Measurements from ENCODE around the gene TAF4. TPM values are rescaled to one million over a fixed set of nuclear protein-coding genes. Genes with fewer than 3 reads are reported as not detected.
"Not testable (repeated sequence)": the region's sequence is repeated elsewhere in the genome, so short reads cannot be mapped to it uniquely, and the experiment has no call there.

TAF4 gene
- total RNA-seq, 1 donor from 2014 or later: 28.4 TPM

DNA sequence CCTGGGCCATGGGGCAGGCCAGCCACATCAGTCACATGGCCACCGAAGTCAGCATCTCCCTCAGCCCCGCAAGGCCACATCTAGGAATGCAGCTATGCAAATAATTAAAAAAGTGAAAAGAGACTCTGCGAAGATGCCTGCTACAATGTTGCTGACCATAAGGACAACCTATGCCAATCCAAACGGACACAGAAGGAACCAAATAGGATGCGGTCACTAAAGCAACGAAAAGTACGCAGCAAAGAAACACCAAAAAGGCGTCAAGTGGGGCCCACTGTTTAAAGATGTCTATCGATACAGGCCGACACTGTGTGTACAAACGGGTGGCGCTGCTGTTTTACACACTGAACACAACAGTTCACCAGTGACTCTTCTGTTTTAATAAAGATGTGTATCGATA, 56.4 kb downstream of the TAF4 start:
- intact Hi-C loops (cut with micrococcal nuclease): no loop called here

DNA sequence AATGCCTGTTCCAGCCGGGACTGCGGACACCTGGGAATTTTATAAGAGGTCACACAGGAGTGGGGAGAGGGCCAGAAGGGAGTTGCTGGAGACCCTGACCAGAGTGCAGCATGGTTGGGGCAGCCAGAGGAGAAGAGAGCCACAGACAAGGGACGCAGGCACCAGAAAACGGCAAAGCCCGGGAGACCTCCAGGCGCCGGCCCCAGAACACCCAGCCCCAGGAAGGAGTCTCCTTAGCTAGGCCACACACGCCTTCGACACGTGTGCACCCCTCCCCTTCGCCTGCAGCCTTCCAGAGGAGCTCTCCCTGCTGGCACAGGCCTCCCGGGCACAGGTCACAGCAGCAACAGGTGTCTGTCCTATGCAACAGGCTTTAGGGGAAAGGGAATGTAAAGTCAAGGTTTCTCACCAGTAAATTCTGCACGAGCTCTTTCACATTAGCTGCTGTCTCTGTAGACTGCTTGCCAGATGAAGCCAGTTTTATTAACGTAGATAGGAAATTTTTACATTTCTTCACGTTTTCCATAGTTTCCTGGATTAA, 57.0 kb downstream of the TAF4 start:
- intact Hi-C loops (cut with micrococcal nuclease): no loop called here

DNA sequence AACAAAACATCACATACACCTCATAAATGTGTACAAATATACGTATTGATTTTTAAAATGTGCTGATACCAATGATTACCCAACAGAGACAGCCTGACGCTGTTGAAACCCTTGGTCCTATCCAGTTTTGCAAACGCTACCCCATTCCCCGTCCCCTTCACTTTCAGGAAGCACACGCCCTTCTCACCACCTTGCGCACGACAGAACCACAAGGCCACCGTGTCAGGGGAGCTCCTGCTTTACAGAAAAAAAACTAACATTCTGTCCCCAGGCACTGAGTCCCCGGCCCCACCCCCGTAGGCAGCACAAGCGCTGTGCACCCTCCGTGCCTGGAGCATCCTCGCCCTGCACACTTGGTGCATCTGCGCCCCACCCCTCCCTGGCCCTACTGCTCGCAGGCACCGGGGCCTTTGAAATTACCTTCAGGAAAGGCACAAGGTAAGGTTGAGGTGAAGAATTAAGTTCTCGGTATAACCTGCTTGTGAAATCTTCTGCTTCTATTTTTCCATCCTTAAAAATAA, 58.5 kb downstream of the TAF4 start:
- intact Hi-C loops (cut with micrococcal nuclease): no loop called here

DNA sequence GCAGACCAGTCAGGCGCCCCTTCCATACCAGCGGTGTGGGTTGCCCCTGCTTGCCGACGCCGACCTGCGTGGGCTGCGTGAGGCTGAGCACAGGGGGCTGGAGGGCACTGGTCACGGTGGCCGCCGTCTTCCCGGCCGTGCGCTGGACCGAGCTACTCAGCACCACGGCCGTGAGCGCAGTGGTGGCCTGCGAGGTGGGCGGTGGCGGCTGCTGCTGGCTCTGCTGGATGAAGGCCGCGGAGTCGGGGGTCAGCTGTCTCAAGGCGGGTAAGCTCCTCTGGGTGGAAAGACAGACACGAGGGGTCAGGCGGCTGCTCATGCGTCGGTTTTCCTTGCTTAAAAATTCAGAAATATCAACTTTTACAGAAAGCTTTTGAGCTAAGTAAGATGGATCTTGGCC, 59.2 kb downstream of the TAF4 start:
- intact Hi-C loops (cut with micrococcal nuclease): no loop called here

DNA sequence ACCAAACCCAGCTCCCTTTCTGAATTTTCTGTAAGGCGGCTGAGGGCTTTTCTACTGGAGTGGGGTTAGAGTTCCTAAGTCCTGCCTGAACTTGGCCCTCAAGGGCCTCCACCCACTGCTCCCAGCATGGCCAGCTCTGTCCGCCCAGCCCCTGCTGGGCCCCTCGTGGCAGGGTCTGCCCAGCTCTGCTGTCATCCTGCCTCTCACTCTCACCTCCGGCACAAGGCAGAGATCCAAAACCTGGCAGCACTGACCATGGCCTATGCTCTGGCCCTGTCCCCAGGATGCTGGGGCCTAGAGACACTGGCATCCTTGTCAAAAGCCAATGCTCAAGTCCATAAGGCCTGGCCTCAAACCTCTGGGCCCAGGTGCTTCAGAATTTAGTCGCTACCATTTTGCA, 61.1 kb downstream of the TAF4 start:
- intact Hi-C loops (cut with micrococcal nuclease): no loop called here

DNA sequence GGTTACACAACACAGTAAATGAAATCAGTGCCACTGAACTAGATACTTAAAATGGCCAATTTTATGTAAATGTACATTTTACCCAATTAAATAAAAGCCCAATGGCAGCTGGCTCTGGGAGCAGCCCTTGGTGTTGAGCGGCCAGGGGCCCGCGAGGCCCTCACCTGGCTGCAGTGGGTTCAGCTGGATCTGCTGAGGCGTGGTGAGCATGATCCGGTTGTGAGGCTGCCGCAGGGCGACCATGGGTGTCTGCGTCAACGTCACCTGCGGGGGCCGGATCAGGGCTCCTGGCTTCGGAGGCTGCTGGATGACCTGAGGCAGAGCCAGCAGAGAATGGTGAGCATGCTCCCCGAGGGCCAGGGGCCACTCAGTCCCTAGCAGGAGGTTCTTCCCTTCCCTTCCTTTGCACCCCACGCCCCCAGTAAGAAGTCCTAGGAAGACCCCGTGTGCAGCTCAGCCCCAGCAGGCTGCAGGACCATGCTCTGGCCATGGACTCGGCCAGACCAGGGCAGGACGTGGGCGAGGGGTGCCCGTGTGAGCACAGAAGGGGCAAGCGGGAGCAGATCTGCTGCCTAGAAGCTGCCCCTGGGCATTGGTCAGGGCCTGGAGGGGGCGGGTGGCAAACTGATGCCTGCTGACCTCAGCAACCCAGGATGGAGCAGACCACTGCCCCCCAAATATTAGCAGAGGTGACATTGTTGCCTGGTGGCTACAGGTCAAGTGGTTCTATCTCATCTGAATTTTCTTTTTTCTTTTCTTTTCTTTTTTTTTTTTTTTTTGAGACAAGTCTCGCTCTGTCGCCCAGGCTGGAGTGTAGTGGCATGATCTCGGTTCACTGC, 61.9 kb downstream of the TAF4 start:
- intact Hi-C loops (cut with micrococcal nuclease): no loop called here

DNA sequence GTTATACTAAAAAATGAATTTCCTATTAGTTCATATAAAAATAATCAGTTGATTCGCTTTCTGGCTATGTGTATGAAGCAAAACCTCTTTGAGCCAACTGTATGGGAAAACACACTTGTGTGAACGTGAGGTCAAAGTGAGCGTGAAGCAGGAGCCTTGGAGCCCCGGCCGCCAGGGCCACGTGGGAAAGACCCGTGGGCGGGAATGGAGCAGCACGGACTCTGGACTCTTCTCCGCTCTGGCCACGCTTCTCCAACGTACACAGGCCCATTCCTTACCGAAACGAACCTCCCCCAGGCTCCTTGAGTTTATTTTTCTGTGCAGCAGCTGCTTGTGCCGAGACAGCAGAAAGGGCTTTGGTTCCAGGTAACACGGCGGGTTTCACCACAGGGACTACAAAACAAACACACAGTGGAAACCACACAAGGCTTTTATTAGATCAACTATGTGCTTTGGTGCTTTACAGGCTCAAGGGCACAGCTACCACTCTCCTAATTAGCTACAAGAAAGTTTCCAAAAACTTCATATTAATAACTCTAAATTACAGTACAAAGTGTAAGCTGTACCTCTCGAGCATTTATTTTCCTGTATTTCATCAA, 62.7 kb downstream of the TAF4 start:
- intact Hi-C loops (cut with micrococcal nuclease): no loop called here

DNA sequence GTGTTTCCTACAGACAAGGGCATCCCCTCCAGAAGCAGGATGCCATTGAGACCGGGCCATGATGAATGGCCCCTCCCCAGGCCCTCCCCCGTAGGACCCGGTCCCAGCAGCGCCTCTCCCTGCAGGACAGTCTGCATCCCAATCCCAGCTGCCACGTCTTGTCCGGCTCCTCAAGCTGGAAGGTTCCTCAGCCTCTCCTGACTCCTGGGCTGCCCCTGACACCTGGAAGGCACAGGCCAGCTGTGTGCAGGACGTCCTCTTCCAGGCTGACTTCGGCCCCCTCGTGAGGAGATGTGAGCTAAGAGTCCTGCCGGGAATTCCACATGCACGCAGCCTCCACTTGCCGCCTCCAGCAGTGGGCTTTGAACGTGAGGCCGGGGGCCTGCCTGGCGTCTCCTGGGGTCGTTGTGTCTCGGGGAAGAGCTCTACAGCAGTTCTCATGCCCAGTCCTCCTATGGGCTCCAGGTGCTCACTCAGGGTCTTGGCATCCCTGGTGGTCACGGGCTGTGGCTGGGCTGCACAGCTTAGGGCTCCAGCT, 64.4 kb downstream of the TAF4 start:
- intact Hi-C loops (cut with micrococcal nuclease): no loop called here

DNA sequence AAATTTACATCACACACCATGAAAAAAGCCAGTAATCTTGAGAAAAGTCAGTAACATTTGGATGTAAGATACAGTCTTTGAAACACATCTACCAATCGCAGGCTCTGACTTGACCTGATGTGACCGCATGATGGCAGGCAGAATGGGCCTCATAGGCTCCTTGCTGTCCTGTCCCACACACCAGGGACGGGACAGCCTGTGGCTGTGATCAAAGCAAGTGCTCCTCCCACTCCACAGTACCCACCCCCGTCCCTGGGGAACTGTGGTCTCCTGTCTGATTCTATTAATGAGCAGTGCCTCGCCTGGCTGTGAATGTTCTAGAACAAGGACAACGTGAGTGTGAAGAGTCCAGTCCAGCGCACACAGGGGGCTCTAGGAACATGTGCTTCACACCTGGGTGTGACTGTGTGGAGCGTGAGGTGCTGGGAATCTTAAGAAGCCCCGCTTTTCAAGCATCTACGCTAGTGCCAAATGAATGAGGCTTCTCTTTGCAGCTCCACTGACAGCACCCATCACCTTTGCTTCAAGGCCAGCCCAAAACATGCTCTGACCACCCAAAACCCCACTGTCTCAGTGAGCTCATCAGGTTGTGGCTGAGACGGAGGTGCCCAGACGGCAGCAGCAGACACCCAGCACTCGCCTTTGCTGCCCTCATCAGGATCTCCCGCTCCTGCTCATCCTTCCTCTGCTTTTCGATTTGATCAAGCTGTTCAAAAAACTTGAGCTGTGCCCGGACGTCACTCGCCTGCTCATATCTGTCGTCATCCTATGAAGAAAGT, 67.1 kb downstream of the TAF4 start:
- intact Hi-C loops (cut with micrococcal nuclease): no loop called here

DNA sequence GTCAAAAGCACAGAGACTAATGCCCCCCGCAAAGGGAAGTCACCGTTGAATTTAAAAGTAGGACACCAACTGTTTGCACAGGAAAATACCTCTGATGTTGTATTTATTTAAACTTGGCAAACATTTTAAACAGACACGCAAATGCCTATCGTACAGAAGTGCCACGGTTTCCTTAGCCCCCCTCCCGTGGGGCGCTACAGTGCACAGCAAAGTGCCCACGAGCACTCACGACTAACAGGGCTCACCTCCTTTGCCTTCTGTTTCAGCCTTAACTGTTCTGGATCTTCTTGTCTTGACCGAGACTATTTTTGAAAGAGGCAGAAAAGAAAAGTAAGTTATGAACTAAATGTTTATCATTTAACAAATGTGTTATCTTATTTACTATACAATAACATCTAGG, 67.8 kb downstream of the TAF4 start:
- intact Hi-C loops (cut with micrococcal nuclease): no loop called here

DNA sequence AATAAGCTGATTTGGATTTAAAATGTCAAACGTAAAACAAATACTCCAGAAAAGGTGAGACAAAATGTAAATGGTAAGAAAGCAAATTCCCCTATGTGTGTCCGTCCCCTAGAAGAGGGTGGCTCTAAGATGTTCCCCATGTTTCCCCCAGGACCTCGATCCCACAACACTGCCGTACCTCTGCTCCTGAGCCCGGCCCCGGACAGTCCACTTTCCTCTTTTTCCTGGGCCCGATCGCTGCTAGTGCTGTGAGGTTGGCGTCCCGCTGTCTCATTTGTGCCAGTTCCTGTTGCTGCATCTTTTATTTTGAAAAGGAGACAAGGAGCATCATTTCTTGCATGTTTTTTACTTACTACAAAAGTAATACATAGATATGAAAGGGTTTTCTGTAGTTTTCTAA, 68.3 kb downstream of the TAF4 start:
- intact Hi-C loops (cut with micrococcal nuclease): no loop called here

DNA sequence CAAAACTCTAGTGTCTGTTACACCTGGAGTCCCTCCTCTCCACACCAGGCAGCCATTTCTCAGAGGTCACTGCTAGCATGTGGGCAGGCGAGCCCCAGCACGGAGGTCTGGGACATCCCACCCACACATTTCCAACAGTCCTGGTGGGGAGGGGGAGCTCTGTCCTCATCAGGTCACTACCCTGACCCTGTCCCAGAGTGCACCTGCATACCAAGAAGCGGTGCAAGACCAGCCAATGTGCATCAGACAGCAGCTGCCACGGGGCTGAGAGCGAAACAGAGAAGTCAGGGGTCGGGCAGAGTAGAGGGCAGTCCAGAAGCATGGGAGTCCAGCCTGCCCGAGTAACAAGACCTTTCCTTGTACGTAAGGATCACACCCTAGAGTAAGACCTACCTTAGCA, 71.1 kb downstream of the TAF4 start:
- intact Hi-C loops (cut with micrococcal nuclease): no loop called here

DNA sequence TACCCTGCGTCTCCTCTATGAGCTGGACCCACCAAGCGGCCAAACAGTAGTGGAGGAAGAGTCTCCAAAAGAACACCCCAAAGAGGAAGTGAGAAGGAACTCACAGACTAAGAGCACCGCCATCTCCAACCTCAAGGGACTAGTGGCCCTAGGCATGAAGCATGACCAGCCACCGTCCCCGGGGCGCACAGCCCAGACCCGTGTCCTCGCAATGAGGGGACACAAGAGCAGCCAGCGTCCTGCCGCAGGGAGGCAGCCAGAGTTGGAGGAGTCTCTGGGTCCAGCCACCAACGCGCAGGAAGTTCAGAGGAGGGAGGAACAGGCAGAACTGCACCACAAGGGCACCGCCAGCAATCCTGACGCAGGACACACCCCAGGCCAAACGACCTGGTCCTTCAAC, 72.6 kb downstream of the TAF4 start:
- intact Hi-C loops (cut with micrococcal nuclease): no loop called here

DNA sequence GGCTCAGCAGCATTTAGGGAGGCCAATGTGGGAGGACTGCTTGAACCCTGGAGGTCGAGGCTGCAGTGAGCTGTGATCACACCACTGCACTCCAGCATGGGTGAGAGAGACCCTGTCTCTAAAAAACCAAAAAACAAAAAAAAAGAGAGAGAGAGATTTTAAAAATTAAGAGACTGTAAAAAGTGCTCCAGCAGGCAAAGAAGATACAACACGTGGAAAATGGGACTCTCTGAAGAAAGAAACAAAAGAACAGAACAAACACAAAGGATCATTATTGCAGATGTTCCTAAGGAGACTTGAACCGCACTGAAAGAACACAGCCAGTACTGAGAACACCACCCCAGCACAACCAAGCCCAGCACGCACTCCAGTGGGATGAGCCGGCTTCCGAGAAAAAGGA, 74.2 kb downstream of the TAF4 start:
- intact Hi-C loops (cut with micrococcal nuclease): no loop called here

DNA sequence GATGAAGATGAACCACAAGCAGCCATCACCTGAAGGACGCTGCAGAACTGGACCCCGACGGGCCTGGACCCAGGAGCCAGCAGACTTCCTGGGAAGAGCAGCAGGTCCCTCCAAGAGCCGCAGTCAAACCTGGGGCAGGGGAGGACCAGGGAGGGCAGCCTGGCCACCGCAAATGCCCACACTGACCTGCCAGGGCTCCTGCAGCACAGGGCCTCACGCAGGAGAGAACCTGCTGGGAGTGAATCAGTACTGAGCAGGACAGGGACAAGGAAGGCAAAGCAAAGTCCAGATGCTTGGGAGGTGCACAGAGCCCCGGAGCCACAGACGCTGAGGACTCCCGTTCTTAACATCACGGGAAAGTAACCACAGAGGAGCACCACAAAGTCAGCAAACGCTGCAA, 75.2 kb downstream of the TAF4 start:
- intact Hi-C loops (cut with micrococcal nuclease): no loop called here

DNA sequence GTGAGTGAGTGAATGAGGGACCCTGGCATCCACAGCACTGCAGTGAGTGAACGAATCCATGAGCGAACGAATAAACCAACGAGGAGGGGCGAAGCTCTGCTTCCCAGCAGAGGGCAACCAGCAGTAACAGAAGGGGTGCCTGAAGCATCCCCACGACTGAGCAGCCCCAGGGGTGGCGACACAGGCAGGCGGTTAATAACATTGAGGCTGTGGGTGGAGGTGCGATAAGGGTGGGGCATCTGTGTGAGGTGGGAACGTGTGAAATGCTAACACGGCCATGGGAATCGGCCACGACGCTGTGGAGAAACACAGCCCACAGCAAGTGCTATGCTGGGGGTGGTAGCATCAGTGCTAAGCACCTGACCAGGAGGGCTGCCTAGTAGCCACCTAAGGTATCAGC, 75.9 kb downstream of the TAF4 start:
- intact Hi-C loops (cut with micrococcal nuclease): no loop called here

DNA sequence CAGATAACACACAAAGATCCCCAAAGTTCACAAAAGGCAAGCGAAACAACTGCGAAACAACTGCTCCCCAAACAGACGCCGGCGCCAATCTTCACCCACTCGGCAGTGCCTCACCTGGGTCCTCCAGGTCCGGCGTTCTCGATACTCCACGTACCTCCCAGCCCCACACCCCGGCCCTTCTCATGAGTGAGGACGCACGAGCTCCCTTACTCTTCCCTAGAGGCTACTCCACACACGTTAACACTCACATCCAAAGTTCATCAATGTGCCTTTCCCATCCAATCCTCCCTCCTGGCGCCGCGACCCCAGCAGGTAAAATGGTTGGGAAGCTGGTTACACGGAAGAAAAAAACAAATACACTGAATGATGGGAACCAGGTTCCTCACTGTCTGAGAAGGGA, 77.0 kb downstream of the TAF4 start:
- intact Hi-C loops (cut with micrococcal nuclease): no loop called here

DNA sequence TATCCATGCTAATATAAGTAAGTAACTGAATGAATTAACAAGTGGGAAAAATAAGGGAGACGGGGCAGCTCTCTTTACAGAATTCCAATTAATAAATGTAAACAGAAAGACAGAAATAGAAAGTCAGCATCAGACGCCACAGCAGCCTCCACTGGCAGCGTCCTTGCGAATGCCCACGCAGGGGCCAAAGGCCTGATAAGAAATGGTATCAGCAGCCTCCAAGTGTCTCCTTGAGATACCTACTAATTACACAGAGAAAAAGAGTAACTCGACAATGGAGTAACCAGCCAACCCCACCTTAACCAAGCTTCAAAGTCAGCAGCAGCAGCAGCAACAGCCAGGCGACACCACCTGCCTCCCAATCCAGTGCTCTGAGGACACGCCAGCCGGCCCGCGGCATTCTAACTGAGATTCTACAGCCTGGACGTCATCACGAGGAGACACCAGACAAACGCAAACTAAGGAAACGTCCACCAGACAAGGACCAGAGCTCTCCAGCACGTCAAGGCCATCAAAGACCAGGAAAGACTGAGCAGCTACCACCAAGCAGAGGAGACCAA, 78.8 kb downstream of the TAF4 start:
- intact Hi-C loops (cut with micrococcal nuclease): no loop called here

DNA sequence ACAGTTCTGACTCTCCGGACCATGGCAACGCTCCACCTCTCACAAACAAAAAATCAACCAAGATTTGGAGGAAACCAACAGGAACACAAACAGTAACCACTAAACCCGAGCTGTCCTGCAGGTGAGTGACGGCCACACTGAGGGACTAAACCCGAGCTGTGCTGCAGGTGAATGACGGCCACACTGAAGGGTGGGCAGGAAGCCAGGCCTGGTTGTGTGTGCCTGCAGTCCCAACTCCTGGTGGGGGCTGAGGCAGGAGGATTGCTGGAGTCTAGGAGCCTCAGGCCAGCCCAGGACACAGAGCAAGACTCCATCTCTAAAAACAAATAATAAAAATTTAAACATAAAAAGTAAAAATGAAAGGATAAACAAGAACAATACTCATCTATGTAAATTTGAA, 80.6 kb downstream of the TAF4 start:
- intact Hi-C loops (cut with micrococcal nuclease): no loop called here

DNA sequence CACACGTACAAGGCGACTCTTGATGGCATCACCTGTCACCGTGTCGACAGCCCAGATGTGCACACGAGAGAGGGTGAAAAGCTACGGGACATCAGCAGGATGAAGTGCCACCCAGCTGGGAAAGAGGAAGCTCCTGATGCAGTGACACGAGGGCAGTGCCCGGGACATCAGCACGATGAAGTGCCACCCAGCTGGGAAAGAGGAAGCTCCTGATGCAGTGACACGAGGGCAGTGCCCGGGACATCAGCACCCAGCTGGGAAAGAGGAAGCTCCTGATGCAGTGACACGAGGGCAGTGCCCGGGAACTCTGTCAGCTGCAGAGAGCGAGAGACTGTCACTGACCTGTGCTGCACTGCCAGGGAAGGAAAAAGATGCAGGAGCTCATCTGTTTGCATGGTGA, 81.2 kb downstream of the TAF4 start:
- intact Hi-C loops (cut with micrococcal nuclease): not testable (repeated sequence)

DNA sequence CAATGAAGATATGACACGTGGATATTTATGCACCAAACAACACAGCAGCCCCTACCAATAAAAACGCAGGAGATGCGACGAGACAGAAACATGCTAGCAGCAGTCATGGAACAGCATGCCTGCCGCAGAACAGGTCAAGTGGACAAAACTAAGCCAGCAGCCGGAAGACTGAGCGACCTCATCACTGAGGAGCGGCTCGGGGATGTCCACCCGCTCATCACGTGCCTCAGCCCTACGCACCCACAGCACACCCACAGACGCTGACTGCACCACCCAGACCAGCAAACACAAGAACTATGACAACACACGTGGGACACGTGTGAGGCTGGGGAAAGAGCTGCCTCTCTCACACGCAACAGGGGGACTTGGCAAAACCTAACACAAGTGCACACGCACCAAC, 81.7 kb downstream of the TAF4 start:
- intact Hi-C loops (cut with micrococcal nuclease): no loop called here
